T-helper 2 cell treated with Interferon-gamma antibody and Interleukin-4, amounts not matched to agents 5 μg/mL and 100 μg/mL, for 36 hours (primary cell): ENCODE results near the gene ARFIP1.
"Not testable (repeated sequence)": the region's sequence is repeated elsewhere in the genome, so short reads cannot be mapped to it uniquely, and the experiment has no call there.

Source experiments
- DNase-seq: peaks from one replicate; pipeline ENCODE4 v3.0.0; 2021; ENCODE audit warnings: low spot score
- H3K27ac Mint-ChIP-seq: one replicate; pipeline ENCODE4 v1.8.0; 2021; ENCODE audit warnings: mild to moderate bottlenecking, mixed read lengths
- H3K27me3 Mint-ChIP-seq: one replicate; pipeline ENCODE4 v1.8.0; 2021; ENCODE audit warnings: low read depth, mixed read lengths
- H3K36me3 Mint-ChIP-seq: one replicate; pipeline ENCODE4 v1.8.0; 2021; ENCODE audit warnings: low read depth, mixed read lengths
- H3K4me1 Mint-ChIP-seq: one replicate; pipeline ENCODE4 v1.8.0; 2021; ENCODE audit warnings: low read depth, mixed read lengths
- H3K4me3 Mint-ChIP-seq: one replicate; pipeline ENCODE4 v1.8.0; 2022; ENCODE audit warnings: mild to moderate bottlenecking, moderate library complexity, mixed read lengths
- H3K9me3 Mint-ChIP-seq: one replicate; pipeline ENCODE4 v1.8.0; 2021; ENCODE audit warnings: mixed read lengths

ARFIP1 gene

DNA sequence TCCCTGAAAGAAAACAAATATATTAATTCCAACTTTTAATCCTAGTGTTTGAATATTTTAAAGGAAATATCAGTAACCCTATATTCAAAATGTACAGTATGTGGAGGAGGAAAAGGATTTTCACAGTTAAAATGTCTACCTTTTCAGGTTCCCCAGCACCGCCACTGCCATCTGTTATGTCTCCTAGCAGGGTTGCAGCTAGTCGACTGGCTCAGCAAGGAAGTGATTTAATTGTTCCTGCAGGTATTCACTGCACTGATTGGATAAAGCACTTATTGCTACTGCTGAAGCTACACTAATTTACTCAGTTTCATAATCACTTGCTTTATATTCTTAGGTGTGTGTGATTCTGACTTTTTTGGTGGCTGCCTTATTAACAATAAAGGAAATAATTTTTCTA lies 90.9 kb downstream of the ARFIP1 start:
- H3K36me3 Mint-ChIP-seq, result peaks cover 11% of the 10 kb centered on the region

DNA sequence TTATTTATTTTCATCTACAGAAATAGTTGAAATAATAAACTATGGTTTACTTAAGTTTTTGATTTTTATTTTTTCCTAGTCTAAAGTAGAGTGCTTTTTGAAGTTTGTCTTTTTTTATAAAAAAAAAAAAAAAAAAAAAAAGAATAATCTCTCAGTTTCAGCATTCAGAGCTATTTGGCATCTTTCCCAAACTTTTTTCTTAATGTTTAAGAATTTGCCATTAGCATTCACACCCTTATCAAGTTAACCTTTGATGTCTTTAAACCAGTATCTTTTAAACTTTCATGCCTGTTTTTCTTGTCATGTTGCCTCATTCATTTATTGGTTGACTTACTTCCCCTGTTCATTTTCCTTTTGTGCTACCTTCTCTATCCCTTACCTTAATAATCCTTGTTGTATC lies 95.5 kb downstream of the ARFIP1 start:
- H3K4me1 Mint-ChIP-seq, result no peaks in the 10 kb centered on the region
- no peak for DNase-seq
- H3K9me3 Mint-ChIP-seq, result peaks cover 11% of the 10 kb centered on the region
- H3K36me3 Mint-ChIP-seq, result peaks cover 32% of the 10 kb centered on the region
- no peaks in the 10 kb centered on the region for H3K27me3 Mint-ChIP-seq
- H3K4me3 Mint-ChIP-seq, result no peak overlapping the region
- H3K27ac Mint-ChIP-seq, result no peak overlapping the region

More for the DNA sequence above, 90.9 kb downstream of the ARFIP1 start:
- Mint-ChIP-seq H3K4me1 (no peaks in the 10 kb centered on the region), H3K9me3 (no peaks in the 10 kb centered on the region), H3K27me3 (no peaks in the 10 kb centered on the region), H3K4me3 (no peak overlapping the region), H3K27ac (no peak overlapping the region)
- no peak for DNase-seq

DNA sequence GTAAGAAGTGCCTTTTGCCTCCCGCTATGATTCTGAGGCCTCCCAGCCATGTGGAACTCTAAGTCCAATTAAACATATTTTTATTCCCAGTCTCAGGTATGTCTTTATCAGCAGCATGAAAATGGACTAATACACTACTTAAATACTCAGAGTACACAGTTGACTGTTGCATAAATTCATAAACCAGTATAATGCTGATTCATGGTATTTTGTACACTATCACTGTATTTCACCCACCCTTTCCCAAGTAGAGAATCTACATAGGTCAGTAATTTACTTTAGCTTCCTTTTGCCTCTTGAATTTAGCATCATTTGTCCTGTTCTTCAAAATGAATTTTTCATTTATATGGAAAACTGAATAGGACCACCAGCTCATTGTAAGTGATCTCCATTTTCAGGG lies 98.1 kb downstream of the ARFIP1 start:
- H3K27ac Mint-ChIP-seq, result no peak overlapping the region
- H3K9me3 Mint-ChIP-seq, result peaks cover 11% of the 10 kb centered on the region
- peaks cover 34% of the 10 kb centered on the region for H3K36me3 Mint-ChIP-seq
- no peak overlapping the region for H3K4me3 Mint-ChIP-seq
- DNase-seq, result no peak
- no peaks in the 10 kb centered on the region for H3K4me1 Mint-ChIP-seq
- no peaks in the 10 kb centered on the region for H3K27me3 Mint-ChIP-seq

DNA sequence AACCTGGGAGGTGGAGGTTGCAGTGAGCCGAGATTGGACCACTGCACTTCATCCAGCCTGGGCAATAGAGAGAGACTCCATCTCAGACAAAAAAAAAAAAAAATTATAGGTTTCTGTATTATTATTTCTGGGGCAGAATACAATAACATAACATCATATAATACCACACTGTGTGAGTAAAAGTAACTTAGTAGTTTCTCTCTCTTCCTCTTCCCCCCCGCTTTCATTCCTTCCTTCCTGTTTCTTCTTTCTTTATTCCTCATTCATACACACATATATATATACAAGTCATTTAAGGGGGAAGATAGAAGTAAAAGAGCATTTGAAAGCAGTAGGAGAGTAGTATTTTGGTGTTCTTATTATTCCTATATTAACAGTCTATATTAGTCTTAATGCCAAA lies 100.5 kb downstream of the ARFIP1 start:
- H3K27me3 Mint-ChIP-seq, result no peaks in the 10 kb centered on the region
- H3K4me1 Mint-ChIP-seq, result no peaks in the 10 kb centered on the region
- no peak overlapping the region for H3K4me3 Mint-ChIP-seq
- H3K9me3 Mint-ChIP-seq, result peaks cover 11% of the 10 kb centered on the region
- DNase-seq, result no peak
- H3K36me3 Mint-ChIP-seq, result peaks cover 26% of the 10 kb centered on the region
- H3K27ac Mint-ChIP-seq, result no peak overlapping the region

DNA sequence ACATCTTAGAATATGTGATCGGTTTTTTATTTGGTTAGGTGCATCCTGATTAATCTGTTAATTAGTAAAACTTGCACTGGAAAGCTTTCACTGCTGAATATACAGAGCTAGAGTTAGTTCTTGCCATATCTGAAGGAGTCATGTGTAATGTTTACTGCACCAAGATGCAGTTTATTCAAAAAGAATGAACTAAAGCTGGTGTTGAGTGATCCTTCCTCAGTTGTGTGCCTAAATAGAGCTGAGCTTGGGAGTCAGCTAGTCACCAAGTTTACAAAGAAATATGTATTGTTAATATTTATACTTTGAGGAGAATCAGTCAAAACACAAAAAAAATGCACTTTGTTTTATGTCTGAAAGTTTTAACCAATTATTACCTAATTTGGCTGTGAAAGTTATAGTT lies 102.2 kb downstream of the ARFIP1 start:
- peaks cover 9% of the 10 kb centered on the region for H3K9me3 Mint-ChIP-seq
- no peak for DNase-seq
- no peaks in the 10 kb centered on the region for H3K4me1 Mint-ChIP-seq
- no peak overlapping the region for H3K27ac Mint-ChIP-seq
- H3K36me3 Mint-ChIP-seq, result peaks cover 14% of the 10 kb centered on the region
- no peak overlapping the region for H3K4me3 Mint-ChIP-seq
- no peaks in the 10 kb centered on the region for H3K27me3 Mint-ChIP-seq

DNA sequence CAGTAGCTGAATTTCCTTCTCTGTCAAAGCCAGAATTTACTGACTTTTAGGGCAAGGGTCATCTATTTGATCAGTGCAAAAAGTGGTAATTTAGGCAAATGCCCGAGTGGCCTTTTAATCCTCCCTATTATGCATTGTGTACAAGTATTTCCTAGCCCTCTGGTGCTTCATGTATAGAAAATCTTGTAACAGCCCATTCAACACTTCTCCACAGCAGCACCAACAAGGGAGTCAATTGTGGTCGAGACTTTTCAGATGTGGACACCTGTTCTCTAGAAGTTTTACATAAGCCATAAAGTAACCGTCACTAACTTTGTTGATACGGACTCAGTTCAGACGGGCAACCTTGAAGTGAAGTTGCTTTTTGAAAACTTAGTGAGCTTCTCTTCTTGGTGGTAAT lies 105.4 kb downstream of the ARFIP1 start:
- peaks cover 4% of the 10 kb centered on the region for H3K36me3 Mint-ChIP-seq
- H3K27ac Mint-ChIP-seq, result no peak overlapping the region
- H3K27me3 Mint-ChIP-seq, result no peaks in the 10 kb centered on the region
- H3K4me1 Mint-ChIP-seq, result no peaks in the 10 kb centered on the region
- no peak for DNase-seq
- H3K9me3 Mint-ChIP-seq, result no peaks in the 10 kb centered on the region
- no peak overlapping the region for H3K4me3 Mint-ChIP-seq

DNA sequence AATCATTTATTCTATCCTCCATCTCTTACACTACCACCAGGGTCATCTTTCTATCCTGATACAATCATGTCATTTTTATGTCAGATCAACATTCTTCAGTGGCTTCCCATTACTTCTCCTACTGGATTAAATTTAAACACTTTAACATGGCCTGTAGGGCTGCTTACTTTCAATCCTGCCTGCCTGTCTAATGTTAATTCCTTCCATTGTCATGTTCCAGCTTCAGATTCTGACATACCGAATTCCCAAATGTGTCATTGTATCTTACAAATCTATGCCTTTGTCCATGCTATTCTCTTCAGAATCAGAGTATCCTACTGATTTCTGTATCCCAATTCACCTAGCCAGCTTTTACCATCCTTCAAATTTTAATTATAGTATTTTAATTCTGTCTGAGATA lies 106.4 kb downstream of the ARFIP1 start:
- Mint-ChIP-seq H3K36me3 (peaks cover 4% of the 10 kb centered on the region), H3K4me3 (no peak overlapping the region)

DNA sequence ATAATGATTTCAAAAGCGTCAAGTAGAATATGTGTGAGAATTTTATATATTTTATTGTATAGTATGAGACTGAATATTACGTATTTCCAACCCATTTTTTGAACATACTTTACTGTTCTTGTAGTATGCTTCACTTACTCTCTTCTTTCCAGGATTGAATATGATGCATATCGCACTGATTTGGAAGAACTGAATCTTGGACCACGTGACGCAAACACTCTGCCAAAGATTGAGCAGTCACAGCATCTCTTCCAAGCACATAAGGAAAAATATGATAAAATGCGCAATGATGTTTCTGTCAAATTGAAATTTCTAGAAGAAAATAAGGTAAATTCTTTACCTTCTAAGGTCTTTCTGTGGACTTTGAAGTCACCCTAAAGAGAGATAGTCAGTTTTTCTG lies 108.2 kb downstream of the ARFIP1 start:
- H3K9me3 Mint-ChIP-seq, result no peaks in the 10 kb centered on the region
- H3K36me3 Mint-ChIP-seq, result peaks cover 10% of the 10 kb centered on the region
- no peaks in the 10 kb centered on the region for H3K27me3 Mint-ChIP-seq
- H3K4me3 Mint-ChIP-seq, result no peak overlapping the region
- no peaks in the 10 kb centered on the region for H3K4me1 Mint-ChIP-seq
- DNase-seq, result no peak
- H3K27ac Mint-ChIP-seq, result no peak overlapping the region

More for the DNA sequence above, 106.4 kb downstream of the ARFIP1 start:
- Mint-ChIP-seq H3K27me3 (no peaks in the 10 kb centered on the region), H3K9me3 (no peaks in the 10 kb centered on the region), H3K4me1 (no peaks in the 10 kb centered on the region), H3K27ac (no peak overlapping the region)
- no peak for DNase-seq

DNA sequence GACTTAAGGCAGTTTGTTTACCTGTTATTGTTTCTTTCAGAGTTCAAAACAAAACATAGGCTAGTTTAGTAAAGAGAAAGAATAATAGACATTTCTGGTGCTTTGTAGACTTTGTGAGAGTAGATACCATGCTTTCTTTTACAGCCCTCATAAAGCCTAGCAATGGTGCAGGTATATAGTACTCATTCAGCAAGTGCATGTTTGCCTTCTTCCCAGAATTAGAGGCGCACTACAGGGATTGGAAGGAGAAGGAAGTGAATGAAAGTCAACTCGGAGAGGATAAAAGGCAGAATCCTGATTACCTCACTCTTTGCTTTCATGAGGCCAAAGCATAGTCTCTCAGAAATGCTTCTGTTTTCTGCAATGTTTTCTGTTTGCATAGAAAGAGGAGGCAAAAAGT lies 113.2 kb downstream of the ARFIP1 start:
- Mint-ChIP-seq H3K27me3 (no peaks in the 10 kb centered on the region), H3K4me3 (no peak overlapping the region), H3K36me3 (peaks cover 11% of the 10 kb centered on the region), H3K9me3 (no peaks in the 10 kb centered on the region), H3K4me1 (peaks cover 6% of the 10 kb centered on the region), H3K27ac (no peak overlapping the region)
- no peak for DNase-seq

DNA sequence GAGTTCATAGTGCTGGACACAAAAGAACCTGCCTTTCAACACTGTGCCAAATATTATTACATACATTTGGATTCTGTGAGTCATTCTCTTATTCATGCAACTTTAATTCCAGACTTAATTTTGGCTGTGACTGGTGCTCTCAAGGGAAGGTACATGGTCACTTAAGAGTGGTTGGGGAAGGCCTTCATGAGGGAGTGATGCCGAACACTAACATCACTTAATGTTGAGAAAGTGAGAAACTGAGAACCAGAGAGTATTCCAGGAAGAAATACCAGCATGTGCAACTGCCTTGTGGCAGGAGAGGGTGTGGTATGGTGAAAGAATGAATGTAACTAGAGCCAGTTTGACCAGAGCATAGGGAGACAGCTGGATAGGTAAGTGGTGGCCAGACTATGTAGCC lies 114.9 kb downstream of the ARFIP1 start:
- Mint-ChIP-seq H3K27me3 (no peaks in the 10 kb centered on the region), H3K27ac (no peak overlapping the region), H3K4me3 (no peak overlapping the region), H3K36me3 (peaks cover 13% of the 10 kb centered on the region), H3K9me3 (no peaks in the 10 kb centered on the region), H3K4me1 (peaks cover 8% of the 10 kb centered on the region)
- no peak for DNase-seq

DNA sequence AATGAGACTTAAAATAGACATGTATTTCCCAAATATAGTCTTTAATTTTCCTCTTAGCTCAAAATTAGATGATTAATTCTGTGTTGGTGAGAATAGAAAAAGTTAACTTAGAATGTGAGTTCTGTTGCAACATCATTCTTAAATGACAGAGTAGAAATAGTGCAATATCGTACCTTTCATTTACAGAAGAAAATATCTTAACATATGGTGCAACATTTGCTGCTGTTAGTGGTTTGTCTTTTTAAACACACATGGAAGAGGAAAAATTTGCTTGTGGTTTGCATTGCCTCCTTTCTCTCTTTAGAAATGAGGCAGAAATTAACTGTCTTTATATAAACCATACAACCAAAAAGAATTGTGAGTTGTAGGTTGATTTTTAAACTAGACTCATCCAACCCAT lies 117.1 kb downstream of the ARFIP1 start:
- no peak for DNase-seq
- H3K36me3 Mint-ChIP-seq, result peaks cover 11% of the 10 kb centered on the region
- no peaks in the 10 kb centered on the region for H3K27me3 Mint-ChIP-seq
- no peak overlapping the region for H3K27ac Mint-ChIP-seq
- H3K9me3 Mint-ChIP-seq, result no peaks in the 10 kb centered on the region
- no peak overlapping the region for H3K4me3 Mint-ChIP-seq
- H3K4me1 Mint-ChIP-seq, result peaks cover 8% of the 10 kb centered on the region

DNA sequence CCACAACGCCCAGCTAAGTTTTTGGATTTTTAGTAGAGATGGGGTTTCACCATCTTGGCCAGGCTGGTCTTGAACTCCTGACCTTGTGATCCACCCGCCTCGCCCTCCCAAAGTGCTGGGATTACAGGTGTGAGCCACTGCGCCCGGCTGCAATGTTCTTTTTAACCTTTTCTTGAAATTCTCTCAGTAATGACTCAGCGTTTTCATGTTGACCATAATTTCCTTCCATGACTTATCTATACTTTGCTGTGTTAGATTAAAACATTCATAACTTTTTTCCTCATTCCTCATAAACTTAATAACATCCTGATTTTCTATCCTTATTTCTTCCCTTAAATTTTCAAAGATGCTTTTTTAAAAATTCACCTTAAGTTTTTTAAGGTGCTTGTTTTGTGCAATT lies 118.4 kb downstream of the ARFIP1 start:
- DNase-seq, H3K9me3 Mint-ChIP-seq, H3K4me3 Mint-ChIP-seq, H3K27ac Mint-ChIP-seq, H3K36me3 Mint-ChIP-seq, H3K4me1 Mint-ChIP-seq, H3K27me3 Mint-ChIP-seq: not testable (repeated sequence)

DNA sequence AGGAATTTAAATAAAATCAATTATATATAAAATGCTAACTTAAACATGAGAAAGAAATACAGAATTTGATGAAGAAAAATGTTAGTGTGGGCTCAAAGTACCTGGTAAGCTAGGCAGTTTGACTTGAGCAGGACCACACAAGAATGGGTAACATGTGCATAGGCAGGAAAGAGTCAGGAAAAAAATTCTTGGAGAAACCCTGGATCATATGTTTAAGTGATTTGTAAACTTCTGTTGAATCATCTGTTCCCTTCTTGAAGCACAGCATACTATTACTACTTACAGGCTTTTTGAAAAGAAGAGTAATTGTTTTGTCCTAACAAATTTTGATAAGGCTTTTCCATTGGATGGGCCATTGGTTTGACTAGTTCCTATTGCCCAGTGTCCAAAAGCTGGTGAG lies 118.9 kb downstream of the ARFIP1 start:
- H3K4me1 Mint-ChIP-seq, result peaks cover 8% of the 10 kb centered on the region
- H3K9me3 Mint-ChIP-seq, result no peaks in the 10 kb centered on the region
- DNase-seq, result no peak
- no peaks in the 10 kb centered on the region for H3K27me3 Mint-ChIP-seq
- H3K36me3 Mint-ChIP-seq, result peaks cover 5% of the 10 kb centered on the region
- H3K4me3 Mint-ChIP-seq, result no peak overlapping the region
- no peak overlapping the region for H3K27ac Mint-ChIP-seq

DNA sequence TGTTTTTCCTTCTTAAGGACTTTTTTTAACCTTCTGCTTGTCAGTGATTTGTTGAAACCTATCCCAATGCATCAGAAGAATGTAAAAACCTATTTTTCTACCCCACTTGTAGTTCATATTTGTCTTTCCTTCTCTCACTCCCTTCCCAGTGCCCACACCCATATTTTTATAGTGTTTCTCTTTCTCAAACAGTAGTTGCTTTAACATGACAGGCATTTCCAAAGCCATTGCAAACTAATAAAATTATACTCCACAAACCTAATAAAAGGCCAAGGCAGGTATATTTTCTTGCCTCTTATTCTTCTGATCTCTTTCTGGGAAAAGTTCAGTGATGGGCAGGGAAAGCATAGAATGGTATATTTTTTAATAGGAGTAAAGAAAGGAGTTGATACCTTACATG lies 120.6 kb downstream of the ARFIP1 start:
- Mint-ChIP-seq H3K4me1 (peaks cover 8% of the 10 kb centered on the region), H3K36me3 (peaks cover 5% of the 10 kb centered on the region), H3K4me3 (no peak overlapping the region), H3K9me3 (no peaks in the 10 kb centered on the region), H3K27me3 (no peaks in the 10 kb centered on the region), H3K27ac (no peak overlapping the region)
- DNase-seq, result no peak

DNA sequence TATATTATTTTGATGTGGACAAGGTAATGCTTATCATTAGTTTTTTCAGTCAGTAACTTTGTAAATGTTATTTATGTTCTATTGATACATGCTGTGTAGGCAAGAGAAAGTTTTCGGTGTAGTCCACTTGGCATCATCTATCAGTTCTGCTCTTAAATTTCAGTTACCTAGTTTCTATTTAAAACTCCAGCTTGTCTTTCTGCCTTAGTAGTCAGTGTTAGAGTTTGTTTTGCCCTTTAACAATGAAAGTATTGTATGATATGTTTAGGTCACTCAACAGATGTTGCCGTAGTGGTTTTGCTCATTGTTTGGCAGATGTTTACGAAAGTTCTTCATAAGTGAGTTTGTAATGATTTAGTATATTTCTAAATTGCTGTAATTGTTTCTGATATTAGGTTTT lies 121.5 kb downstream of the ARFIP1 start:
- no peak overlapping the region for H3K4me3 Mint-ChIP-seq
- no peak for DNase-seq
- peaks cover 6% of the 10 kb centered on the region for H3K4me1 Mint-ChIP-seq
- H3K9me3 Mint-ChIP-seq, result no peaks in the 10 kb centered on the region
- peaks cover 5% of the 10 kb centered on the region for H3K36me3 Mint-ChIP-seq
- H3K27me3 Mint-ChIP-seq, result no peaks in the 10 kb centered on the region
- H3K27ac Mint-ChIP-seq, result no peak overlapping the region
